SK-N-MC (cell line): ENCODE measurements around the gene PRICKLE4.

Experiments
- DNase-seq: peaks from one replicate; pipeline ENCODE4 v3.0.0-alpha.2; 2011; ENCODE audit warnings: low read depth, low spot score
- H3K27ac ChIP-seq: fragments of 200-600 bp; sonication (generic); 2 replicates; pipeline ENCODE4 v1.5.1; 2016; ENCODE audit warnings: mixed run types
- H3K36me3 ChIP-seq: fragments of 200-600 bp; sonication (generic); 2 replicates; pipeline ENCODE4 v1.6.1; 2017; ENCODE audit warnings: antibody characterized with exemption, low read length, mixed read lengths; ENCODE audit not compliant: insufficient read depth
- H3K4me3 ChIP-seq: fragments of 200-600 bp; sonication (generic); 2 replicates; pipeline ENCODE4 v1.5.1; 2016
- H3K9ac ChIP-seq: fragments of 200-600 bp; sonication (generic); 2 replicates; pipeline ENCODE4 v1.8.0; 2017; ENCODE audit warnings: mixed run types, mixed read lengths; ENCODE audit not compliant: insufficient read length
- H3K9me3 ChIP-seq: fragments of 200-600 bp; sonication (generic); 2 replicates; pipeline ENCODE4 v1.6.1; 2017; ENCODE audit warnings: low read depth, mild to moderate bottlenecking, antibody characterized with exemption, low read length, moderate library complexity, mixed read lengths
- EZH2 ChIP-seq: fragments of 200-600 bp; sonication (generic); IDR thresholded peaks from one replicate; pipeline ENCODE4 v1.6.1; 2017; ENCODE audit warnings: antibody characterized with exemption
- FOXP2 ChIP-seq: optimal IDR thresholded peaks from 2 replicates; pipeline ENCODE3; 2011; ENCODE audit warnings: mild to moderate bottlenecking, moderate library complexity; ENCODE audit not compliant: insufficient read depth; ENCODE audit errors: extremely low read length, control extremely low read depth
- POLR2AphosphoS5 ChIP-seq: IDR thresholded peaks from 2 replicates; pipeline ENCODE4 v1.6.1; 2012; ENCODE audit warnings: mild to moderate bottlenecking, low read depth, low read length, borderline replicate concordance

Gene PRICKLE4

DNA sequence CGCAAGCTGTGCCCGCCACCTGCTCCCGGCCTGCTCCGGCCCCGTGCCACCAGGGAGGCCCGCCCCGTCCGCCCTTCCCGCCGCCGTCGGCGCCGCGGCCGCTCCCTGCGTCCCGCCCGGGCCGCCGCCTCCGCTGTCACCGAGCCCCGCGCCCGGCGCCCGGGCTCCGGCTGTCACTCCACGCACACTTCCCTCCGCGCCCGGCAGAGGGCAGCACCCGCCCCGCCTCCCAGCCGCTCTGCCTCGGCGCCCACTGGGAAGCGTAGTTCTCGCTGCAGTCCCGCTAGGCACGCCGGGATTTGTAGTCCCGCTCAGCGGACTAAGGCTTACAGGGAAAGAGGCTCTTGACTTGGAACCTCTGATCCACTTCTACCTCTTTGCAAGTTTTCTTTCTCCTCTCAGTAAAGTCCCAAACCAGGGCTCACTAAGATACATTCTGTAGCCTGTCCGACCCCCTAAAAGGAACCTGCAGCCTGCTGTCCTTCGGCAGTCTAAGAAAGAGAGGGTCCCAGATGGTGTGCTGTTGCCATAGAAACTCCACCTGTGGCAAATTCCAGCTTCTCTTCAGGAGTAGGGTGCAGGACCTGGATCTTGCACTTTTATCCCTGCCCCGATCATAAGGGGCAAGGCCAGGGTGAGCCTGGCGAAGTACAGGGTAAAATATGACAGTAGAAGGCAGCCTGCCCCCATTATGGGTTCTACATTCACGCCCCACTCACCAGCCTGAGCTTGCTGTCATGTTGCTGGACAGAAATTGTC is 45.0 kb upstream of the PRICKLE4 start, which contains the start of gene TFEB:
Gene TFEB (minus strand): TSS at position 182 of the 759 bp plus-strand sequence. CDS start 44,395 bp downstream, outside the sequence.
- H3K4me3 ChIP-seq = peak within 1 kb of the TSS; percentile 85
- no peak for TF ChIP-seq POLR2AphosphoS5
- TF ChIP-seq EZH2 = no peak
- TF ChIP-seq FOXP2 = no peak
- no peak within 1 kb of the TSS for H3K9ac ChIP-seq
- H3K27ac ChIP-seq = no peak within 1 kb of the TSS
- DNase-seq = peak; percentile 28
- H3K9me3 ChIP-seq = no peaks in the 10 kb centered on the region
- H3K36me3 ChIP-seq = no peaks in the 10 kb centered on the region

DNA sequence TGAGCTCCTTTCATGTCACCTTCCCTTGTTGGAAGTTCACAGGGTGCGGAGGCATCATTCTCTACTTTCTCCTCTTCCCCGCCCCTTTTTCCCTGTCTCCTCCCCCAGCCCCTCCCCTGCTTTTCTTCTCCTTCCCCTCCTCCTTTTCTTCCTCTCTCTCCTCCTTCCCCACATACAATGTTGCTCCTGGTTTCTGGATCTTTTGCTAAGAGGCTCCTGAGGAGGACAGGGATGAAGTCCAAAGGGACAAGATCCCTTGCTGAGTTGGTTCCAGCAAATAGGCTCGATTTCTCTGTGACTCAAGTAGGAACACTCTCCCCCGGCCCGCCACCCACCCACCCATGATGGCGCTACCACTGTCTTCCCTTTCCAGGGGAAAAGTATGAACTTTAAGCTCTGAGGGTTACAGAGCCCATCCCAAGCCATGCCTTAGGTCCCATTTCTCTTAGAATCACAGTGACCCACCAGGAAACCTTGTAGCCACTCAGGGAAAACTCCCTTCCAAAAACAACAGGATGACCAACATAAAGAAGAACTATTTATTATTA is 44.3 kb upstream of the PRICKLE4 start:
- DNase-seq = no peak
- Histone ChIP-seq H3K36me3 (no peaks in the 10 kb centered on the region), H3K9ac (no peak overlapping the region), H3K27ac (no peak overlapping the region), H3K4me3 (peak overlapping the region; percentile 85), H3K9me3 (no peaks in the 10 kb centered on the region)
- TF ChIP-seq EZH2 (no peak), FOXP2 (no peak), POLR2AphosphoS5 (no peak)

DNA sequence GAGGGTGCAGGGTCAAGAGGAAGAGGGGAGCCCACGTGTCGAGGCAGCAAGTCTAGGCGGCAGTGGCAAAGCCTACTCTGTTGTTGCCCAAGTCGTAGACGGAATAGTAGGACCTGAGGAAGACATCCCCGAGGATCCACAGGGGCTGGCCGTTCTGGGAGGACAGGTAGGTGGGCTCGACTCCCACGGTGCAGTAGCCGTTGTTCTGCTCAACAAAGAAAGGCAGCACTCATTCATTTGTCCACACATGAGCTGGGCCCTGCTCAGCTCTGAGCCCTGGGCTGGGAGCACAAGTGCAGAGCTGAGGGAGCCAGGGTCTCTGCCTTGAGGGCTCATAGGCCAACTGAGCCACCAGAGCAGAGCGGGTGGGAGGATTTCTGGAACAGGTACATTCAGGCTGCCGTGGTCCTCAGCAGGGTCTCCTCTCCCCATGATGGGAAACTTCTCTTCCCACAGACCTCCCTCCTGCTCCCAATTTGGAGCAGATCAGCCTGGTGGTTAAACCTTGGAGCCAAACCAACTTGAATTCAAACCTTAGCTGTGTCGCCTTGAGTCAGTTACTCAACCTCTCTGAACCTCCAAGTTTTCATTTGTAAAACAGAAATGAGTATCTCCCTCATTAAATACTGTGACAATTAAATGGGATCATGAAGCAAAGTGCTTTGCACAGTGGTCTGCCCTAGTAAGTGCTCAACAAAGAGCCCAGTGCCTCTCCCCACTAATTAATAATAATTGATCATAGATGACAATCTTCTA is 43.6 kb upstream of the PRICKLE4 start:
- DNase-seq = no peak
- Histone ChIP-seq H3K4me3 (no peak overlapping the region), H3K9me3 (no peaks in the 10 kb centered on the region), H3K27ac (no peak overlapping the region), H3K36me3 (no peaks in the 10 kb centered on the region), H3K9ac (no peak overlapping the region)
- TF ChIP-seq EZH2 = no peak
- no peak for TF ChIP-seq FOXP2
- TF ChIP-seq POLR2AphosphoS5 = no peak

DNA sequence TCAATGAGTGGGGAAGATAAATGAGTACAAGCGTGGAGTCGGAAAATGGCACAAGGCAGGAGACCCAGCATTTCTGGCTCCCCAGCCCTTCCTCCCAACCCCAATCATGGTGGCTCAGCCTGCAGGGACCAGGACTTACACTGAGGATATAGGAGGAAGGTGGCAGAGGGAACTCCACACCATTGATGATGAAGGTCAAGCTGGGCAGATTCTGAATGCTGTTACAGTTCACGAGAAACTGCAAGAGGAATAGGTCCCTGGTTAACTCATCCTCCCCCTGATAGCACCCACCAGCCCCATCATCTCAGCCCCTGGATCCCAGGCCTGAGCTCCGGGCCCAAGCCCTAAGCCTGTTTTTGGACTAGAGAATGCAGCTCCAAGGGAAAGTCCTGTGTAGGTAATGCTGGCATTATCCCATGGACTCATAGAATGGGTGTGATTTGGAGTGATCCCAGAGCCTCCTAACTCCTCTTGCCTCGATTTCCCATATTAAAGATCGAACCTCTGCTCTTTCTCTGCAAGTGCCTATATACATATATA is 42.9 kb upstream of the PRICKLE4 start:
- DNase-seq = no peak
- Histone ChIP-seq H3K9ac (no peak overlapping the region), H3K9me3 (no peaks in the 10 kb centered on the region), H3K27ac (no peak overlapping the region), H3K4me3 (no peak overlapping the region), H3K36me3 (no peaks in the 10 kb centered on the region)
- TF ChIP-seq FOXP2 (no peak), POLR2AphosphoS5 (no peak), EZH2 (no peak)

DNA sequence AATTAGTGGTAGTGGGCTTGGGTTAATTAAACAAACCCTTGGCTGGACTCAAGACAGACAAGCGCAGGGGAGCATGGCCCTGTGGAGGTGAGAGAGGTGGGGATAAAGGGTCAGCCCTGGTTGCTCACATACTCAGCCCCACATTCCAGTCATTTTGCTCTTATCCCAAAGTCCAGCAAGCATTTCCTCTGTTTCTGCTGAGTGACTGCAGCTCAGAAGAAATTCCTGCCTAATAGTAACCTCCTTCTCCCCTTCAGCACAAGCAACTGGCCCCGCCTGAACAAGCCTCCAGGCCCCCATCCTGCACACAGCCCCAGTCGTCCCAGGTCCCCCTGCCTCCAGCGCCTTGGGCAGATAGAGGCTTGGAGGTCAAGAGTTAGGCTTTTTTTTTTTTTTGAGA is 41.5 kb upstream of the PRICKLE4 start:
- H3K9me3 ChIP-seq = no peaks in the 10 kb centered on the region
- H3K36me3 ChIP-seq = no peaks in the 10 kb centered on the region
- DNase-seq = no peak
- no peak overlapping the region for H3K27ac ChIP-seq
- no peak for TF ChIP-seq POLR2AphosphoS5
- no peak for TF ChIP-seq EZH2
- no peak for TF ChIP-seq FOXP2
- no peak overlapping the region for H3K9ac ChIP-seq
- no peak overlapping the region for H3K4me3 ChIP-seq

DNA sequence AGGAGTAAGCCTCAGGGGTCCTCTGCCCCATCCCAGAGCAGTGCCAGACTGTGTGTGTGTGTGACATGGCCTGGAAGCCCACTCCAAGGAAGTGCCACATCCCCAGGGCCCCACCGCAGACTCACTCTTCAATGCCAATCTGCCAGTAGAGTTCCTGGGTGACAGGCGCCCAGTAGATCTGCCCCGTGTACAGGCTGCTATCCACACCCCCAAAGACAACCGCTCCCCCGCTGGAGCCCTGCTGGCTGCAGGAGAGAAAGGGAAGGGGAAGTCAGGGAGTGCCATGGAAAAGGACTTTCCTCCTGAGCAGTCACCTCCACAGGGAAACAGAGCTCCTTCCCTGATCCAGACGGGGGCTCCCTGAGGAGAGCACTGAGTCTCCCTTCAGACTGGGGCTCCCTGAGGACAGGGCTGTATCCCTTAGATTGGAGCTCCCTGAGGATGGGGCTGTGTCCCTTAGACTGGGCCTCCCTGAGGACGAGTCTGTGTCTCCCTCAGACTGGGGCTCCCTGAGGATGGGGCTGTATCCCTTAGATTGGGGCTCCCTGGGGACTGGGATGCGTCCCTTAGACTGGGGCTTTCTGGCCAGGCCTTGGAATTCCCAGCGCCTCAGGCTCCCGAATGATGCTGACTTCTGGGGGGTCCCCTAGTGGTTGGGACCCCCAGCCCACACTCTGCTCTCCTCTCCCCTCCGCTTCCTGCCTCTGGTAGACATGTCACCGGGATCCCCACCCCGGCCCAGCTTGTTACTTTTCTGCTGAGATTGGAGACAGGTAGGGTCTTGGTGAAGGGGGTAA is 40.0 kb upstream of the PRICKLE4 start:
- H3K9me3 ChIP-seq = no peaks in the 10 kb centered on the region
- no peak overlapping the region for H3K27ac ChIP-seq
- TF ChIP-seq POLR2AphosphoS5 = no peak
- no peak for TF ChIP-seq FOXP2
- TF ChIP-seq EZH2 = no peak
- H3K9ac ChIP-seq = no peak overlapping the region
- H3K4me3 ChIP-seq = no peak overlapping the region
- no peaks in the 10 kb centered on the region for H3K36me3 ChIP-seq
- no peak for DNase-seq

DNA sequence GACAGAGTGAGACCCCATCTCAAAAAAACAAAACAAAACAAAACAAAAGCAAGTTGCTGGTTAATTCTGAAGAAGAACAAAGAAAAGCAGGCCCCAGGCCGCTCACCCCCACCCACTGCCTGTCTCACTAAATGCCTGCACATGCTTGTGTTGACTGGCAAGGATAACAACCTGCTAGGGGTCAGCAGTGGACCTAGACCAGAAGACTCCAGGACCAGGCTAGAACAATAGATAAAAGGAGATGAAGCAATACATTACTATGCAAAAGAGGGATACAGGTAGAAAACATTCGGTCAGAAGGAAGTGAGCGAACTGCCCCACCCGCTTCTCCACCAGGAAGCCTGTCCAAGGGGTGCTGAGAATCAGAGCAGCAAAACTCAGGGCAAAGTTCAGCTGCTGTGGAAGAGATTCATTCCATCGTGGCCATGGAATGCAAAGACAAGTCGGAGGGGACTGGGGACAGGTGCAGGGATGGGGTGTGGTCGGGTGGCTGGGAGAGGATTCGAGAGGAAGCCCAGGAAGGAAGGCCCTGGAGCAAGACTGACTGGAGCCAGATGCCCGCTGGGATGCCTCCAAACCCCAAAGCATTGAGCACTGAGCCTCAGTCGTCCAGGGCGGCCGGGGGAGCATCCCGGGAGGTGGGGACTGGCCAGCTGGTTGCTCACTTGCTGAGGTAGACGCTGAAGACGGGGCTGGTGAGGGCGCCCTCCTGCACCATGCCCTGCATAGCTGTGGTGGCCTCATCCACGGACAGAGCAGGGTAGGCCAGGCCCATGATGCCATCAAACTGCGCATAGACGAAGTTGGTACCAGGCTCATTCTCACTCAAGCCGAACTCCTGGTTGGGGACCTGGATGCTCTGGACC is 38.7 kb upstream of the PRICKLE4 start:
- Histone ChIP-seq H3K4me3 (no peak overlapping the region), H3K9me3 (no peaks in the 10 kb centered on the region), H3K9ac (no peak overlapping the region), H3K27ac (no peak overlapping the region), H3K36me3 (no peaks in the 10 kb centered on the region)
- no peak for DNase-seq
- TF ChIP-seq FOXP2 (no peak), POLR2AphosphoS5 (no peak), EZH2 (no peak)
